HepG2 (cell line): ENCODE results near the gene NT5C3B. TPM values are rescaled to one million over a fixed set of nuclear protein-coding genes. Genes with fewer than 3 reads are reported as not detected.

Source experiments
- BHLHE40 ChIP-seq: IDR thresholded peaks from 2 replicates; pipeline ENCODE4 v1.6.1; 2011; ENCODE audit warnings: low read length, improper control_type of control experiment
- CEBPG ChIP-seq: IDR thresholded peaks from 2 replicates; pipeline ENCODE4 v1.6.1; 2016
- FIP1L1 ChIP-seq: fragments of 200-400 bp; formaldehyde crosslinking; IDR thresholded peaks from 2 replicates; pipeline ENCODE4 v1.6.1; 2018; ENCODE audit warnings: low read depth, mild to moderate bottlenecking, low read length, moderate library complexity, borderline replicate concordance; ENCODE audit not compliant: insufficient read depth
- GTF3A ChIP-seq: sonication (generic); formaldehyde crosslinking; conservative IDR thresholded peaks from 2 replicates; pipeline ENCODE4 v1.4.0; 2020; ENCODE audit warnings: mild to moderate bottlenecking, missing genetic modification reagents
- HIVEP1 ChIP-seq: sonication (generic); formaldehyde crosslinking; IDR thresholded peaks from 2 replicates; pipeline ENCODE4 v1.4.0; 2020; ENCODE audit warnings: mild to moderate bottlenecking, missing genetic modification reagents
- IRX3 ChIP-seq: sonication (generic); formaldehyde crosslinking; IDR thresholded peaks from 2 replicates; pipeline ENCODE4 v1.8.1; 2023; ENCODE audit warnings: mild to moderate bottlenecking, low read depth, missing genetic modification reagents, borderline replicate concordance
- KDM5A ChIP-seq: fragments of 200-600 bp; sonication (generic); IDR thresholded peaks from 2 replicates; pipeline ENCODE4 v1.7.0; 2018; ENCODE audit warnings: antibody characterized with exemption, mild to moderate bottlenecking, low read length, borderline replicate concordance
- KMT2A ChIP-seq: sonication (generic); formaldehyde crosslinking; IDR thresholded peaks from 2 replicates; pipeline ENCODE4 v1.4.0; 2020; ENCODE audit warnings: missing genetic modification reagents
- MED8 ChIP-seq: sonication (generic); formaldehyde crosslinking; IDR thresholded peaks from 2 replicates; pipeline ENCODE4 v1.8.1; 2023; ENCODE audit warnings: mild to moderate bottlenecking, missing genetic modification reagents; ENCODE audit not compliant: insufficient replicate concordance
- RBM22 ChIP-seq: fragments of 200-400 bp; formaldehyde crosslinking; optimal IDR thresholded peaks from 2 replicates; pipeline ENCODE3; 2017; ENCODE audit warnings: mild to moderate bottlenecking, low read length, moderate library complexity
- RORA ChIP-seq: sonication (generic); formaldehyde crosslinking; IDR thresholded peaks from 2 replicates; pipeline ENCODE4 v1.5.0; 2020; ENCODE audit warnings: mild to moderate bottlenecking, missing genetic modification reagents, moderate library complexity
- SRSF1 ChIP-seq: fragments of 200-400 bp; formaldehyde crosslinking; optimal IDR thresholded peaks from 2 replicates; pipeline ENCODE3; 2017; ENCODE audit warnings: mild to moderate bottlenecking, low read depth, low read length, moderate library complexity
- TBX3 ChIP-seq: fragments of 450-650 bp; IDR thresholded peaks from 2 replicates; pipeline ENCODE4 v1.6.1; 2017; ENCODE audit warnings: antibody characterized with exemption, mild to moderate bottlenecking, inconsistent platforms, borderline replicate concordance
- ZBTB21 ChIP-seq: sonication (generic); formaldehyde crosslinking; IDR thresholded peaks from 2 replicates; pipeline ENCODE4 v1.4.0; 2020; ENCODE audit warnings: missing genetic modification reagents
- ZNF30 ChIP-seq: sonication (generic); formaldehyde crosslinking; IDR thresholded peaks from 2 replicates; pipeline ENCODE4 v1.5.0; 2020; ENCODE audit warnings: mild to moderate bottlenecking, missing genetic modification reagents
- ZNF598 ChIP-seq: sonication (generic); formaldehyde crosslinking; IDR thresholded peaks from 2 replicates; pipeline ENCODE4 v1.5.1; 2020; ENCODE audit warnings: mild to moderate bottlenecking, missing genetic modification reagents, borderline replicate concordance
- ZNF768 ChIP-seq: sonication (generic); formaldehyde crosslinking; IDR thresholded peaks from 2 replicates; pipeline ENCODE4 v1.4.0; 2020; ENCODE audit warnings: missing genetic modification reagents
- polyA plus RNA-seq, 8 experiments: library from polyadenylated mRNA; depleted of rRNA in 3 of 8; stranded (reverse) in 7 of 8; unstranded in 1 of 8; fragments of >200 nt; fragmentation: Illumina TruSeq in 4 of 8; extraction: Trizol in 4 of 8; gene quantifications; 2 replicates each; pipeline versions ENCODE4 v1.2.1 to v1.2.3, GENCODE V29; 2011 to 2016; ENCODE audit warnings: low read depth in 4 of 8, missing spikeins in 1 of 8, mixed read lengths in 1 of 8; ENCODE audit not compliant: insufficient read depth in 1 of 8
- total RNA-seq, 5 experiments: library from RNA; depleted of rRNA; stranded (reverse); fragments of >200 nt; fragmentation: Illumina TruSeq; extraction: Trizol; gene quantifications; 2 replicates each; pipeline ENCODE4 v1.2.3, GENCODE V29; 2016; ENCODE audit warnings: low read depth in 1 of 5
- TF ChIP-seq, protein P1 (sequence below): sonication (generic); formaldehyde crosslinking; IDR thresholded peaks from 2 replicates; pipeline ENCODE4 v1.9.0; 2022; ENCODE audit warnings: low read depth, missing genetic modification reagents
- TF ChIP-seq, protein P2 (sequence below): sonication (generic); formaldehyde crosslinking; IDR thresholded peaks from 2 replicates; pipeline ENCODE4 v1.5.0; 2020; ENCODE audit warnings: missing genetic modification reagents
- TF ChIP-seq, protein P3 (sequence below): sonication (generic); formaldehyde crosslinking; IDR thresholded peaks from 2 replicates; pipeline ENCODE4 v1.4.0; 2020; ENCODE audit warnings: mild to moderate bottlenecking, missing genetic modification reagents
- TF ChIP-seq, protein P4 (sequence below): sonication (generic); formaldehyde crosslinking; IDR thresholded peaks from 2 replicates; pipeline ENCODE4 v1.5.0; 2020; ENCODE audit warnings: mild to moderate bottlenecking, missing genetic modification reagents, borderline replicate concordance

The NT5C3B gene
- total and polyA plus RNA-seq, 2 of the 13 experiments (the other 11 are each of a cell fraction or from before 2014, with no cell fraction given) = 104 to 126 TPM

DNA sequence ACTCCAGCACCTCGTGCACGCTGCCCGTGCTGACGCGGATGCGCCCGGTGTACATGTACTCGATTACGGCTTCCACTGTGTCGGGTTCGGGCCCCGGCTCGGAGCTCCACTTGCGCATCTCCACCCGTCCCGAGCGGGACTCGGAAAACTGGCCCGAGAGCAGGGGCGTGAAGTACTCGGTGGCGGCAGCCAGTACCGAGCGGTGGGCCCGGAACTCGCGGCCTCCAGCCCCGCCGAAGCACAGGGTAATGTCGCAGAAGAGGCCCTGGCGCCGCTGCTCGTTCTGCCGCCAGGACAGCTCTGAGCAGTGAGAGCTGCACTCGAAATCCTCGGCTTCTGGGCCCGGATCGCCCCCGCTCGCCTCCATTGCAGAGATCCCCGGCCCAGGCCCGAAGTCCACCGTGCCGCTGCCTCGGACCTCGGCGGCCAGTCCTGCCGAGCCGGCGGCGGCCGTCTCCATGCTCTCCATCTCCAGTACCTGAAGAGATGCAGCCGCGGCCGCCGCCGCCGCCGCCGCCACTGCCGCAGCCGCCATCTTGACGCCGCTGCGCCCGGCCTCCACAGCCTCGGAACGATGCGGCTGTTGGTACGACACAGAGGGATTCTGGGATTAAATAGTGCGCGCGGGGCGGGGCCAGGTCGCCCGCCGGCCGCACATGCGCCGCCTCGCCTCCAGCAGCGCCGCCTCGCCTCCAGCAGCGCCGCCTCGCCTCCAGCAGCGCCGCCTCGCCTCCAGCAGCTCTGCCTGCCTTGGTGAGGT lies 29.0 kb upstream of the NT5C3B start, which contains the start of gene KLHL11 (continued):
- no peak for TF ChIP-seq RBM22
- TF ChIP-seq, protein P1, sequence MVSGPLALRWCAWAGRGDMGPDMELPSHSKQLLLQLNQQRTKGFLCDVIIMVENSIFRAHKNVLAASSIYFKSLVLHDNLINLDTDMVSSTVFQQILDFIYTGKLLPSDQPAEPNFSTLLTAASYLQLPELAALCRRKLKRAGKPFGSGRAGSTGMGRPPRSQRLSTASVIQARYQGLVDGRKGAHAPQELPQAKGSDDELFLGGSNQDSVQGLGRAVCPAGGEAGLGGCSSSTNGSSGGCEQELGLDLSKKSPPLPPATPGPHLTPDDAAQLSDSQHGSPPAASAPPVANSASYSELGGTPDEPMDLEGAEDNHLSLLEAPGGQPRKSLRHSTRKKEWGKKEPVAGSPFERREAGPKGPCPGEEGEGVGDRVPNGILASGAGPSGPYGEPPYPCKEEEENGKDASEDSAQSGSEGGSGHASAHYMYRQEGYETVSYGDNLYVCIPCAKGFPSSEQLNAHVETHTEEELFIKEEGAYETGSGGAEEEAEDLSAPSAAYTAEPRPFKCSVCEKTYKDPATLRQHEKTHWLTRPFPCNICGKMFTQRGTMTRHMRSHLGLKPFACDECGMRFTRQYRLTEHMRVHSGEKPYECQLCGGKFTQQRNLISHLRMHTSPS = no peak
- TF ChIP-seq MED8 (CRISPR knock-in tag) = peak; percentile 82
- no peak for TF ChIP-seq CEBPG (CRISPR knock-in tag)
- TF ChIP-seq RORA (CRISPR knock-in tag) = no peak
- TF ChIP-seq KDM5A = peak; percentile 73
- no peak for TF ChIP-seq FIP1L1
- TF ChIP-seq, protein P2, sequence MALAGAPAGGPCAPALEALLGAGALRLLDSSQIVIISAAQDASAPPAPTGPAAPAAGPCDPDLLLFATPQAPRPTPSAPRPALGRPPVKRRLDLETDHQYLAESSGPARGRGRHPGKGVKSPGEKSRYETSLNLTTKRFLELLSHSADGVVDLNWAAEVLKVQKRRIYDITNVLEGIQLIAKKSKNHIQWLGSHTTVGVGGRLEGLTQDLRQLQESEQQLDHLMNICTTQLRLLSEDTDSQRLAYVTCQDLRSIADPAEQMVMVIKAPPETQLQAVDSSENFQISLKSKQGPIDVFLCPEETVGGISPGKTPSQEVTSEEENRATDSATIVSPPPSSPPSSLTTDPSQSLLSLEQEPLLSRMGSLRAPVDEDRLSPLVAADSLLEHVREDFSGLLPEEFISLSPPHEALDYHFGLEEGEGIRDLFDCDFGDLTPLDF (CRISPR knock-in tag) = no peak
- TF ChIP-seq GTF3A = no peak
- peak; percentile 90 for TF ChIP-seq HIVEP1 (CRISPR knock-in tag)
- TF ChIP-seq ZNF30 (CRISPR knock-in tag) = no peak
- TF ChIP-seq, protein P3, sequence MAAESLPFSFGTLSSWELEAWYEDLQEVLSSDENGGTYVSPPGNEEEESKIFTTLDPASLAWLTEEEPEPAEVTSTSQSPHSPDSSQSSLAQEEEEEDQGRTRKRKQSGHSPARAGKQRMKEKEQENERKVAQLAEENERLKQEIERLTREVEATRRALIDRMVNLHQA (CRISPR knock-in tag) = no peak
- peak; percentile 94 for TF ChIP-seq KMT2A
- TF ChIP-seq ZNF598 (CRISPR knock-in tag) = peak; percentile 94; the same call in 1 of the 2 replicates
- TF ChIP-seq BHLHE40 = no peak
- TF ChIP-seq SRSF1 = peak; percentile 72
- no peak; the same call in 1 of the 2 replicates for TF ChIP-seq TBX3
- TF ChIP-seq ZBTB21 = no peak
- peak; percentile 54; the same call in 1 of the 2 replicates for TF ChIP-seq IRX3 (CRISPR knock-in tag)
- TF ChIP-seq ZNF768 (CRISPR knock-in tag) = peak; percentile 68; the same call in 1 of the 2 replicates
- TF ChIP-seq, protein P4, sequence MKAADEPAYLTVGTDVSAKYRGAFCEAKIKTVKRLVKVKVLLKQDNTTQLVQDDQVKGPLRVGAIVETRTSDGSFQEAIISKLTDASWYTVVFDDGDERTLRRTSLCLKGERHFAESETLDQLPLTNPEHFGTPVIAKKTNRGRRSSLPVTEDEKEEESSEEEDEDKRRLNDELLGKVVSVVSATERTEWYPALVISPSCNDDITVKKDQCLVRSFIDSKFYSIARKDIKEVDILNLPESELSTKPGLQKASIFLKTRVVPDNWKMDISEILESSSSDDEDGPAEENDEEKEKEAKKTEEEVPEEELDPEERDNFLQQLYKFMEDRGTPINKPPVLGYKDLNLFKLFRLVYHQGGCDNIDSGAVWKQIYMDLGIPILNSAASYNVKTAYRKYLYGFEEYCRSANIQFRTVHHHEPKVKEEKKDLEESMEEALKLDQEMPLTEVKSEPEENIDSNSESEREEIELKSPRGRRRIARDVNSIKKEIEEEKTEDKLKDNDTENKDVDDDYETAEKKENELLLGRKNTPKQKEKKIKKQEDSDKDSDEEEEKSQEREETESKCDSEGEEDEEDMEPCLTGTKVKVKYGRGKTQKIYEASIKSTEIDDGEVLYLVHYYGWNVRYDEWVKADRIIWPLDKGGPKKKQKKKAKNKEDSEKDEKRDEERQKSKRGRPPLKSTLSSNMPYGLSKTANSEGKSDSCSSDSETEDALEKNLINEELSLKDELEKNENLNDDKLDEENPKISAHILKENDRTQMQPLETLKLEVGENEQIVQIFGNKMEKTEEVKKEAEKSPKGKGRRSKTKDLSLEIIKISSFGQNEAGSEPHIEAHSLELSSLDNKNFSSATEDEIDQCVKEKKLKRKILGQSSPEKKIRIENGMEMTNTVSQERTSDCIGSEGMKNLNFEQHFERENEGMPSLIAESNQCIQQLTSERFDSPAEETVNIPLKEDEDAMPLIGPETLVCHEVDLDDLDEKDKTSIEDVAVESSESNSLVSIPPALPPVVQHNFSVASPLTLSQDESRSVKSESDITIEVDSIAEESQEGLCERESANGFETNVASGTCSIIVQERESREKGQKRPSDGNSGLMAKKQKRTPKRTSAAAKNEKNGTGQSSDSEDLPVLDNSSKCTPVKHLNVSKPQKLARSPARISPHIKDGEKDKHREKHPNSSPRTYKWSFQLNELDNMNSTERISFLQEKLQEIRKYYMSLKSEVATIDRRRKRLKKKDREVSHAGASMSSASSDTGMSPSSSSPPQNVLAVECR (CRISPR knock-in tag) = peak; percentile 95
